ENCODE results near the gene CMTM1.
"Not testable (repeated sequence)": the region's sequence is repeated elsewhere in the genome, so short reads cannot be mapped to it uniquely, and the experiment has no call there.

CMTM1 gene

DNA sequence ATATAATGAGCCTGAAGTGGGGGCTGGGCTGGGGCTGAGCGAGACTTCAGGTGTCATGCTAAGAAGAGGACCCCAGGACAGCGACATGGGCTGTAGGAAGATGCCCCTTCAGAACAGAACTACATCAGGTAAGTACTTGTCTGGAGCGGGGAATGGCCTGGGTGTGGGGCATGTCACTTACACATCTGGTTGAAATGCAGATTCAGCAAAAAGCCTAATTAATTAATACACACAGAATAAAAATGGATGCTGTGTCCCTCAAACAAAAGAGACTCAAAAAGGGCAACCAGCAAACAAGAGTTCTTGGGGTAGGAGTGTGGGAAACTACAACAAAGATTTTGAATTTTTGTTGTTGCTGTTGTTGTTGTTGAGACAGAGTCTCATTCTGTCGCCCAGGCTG is 24.8 kb downstream of the CMTM1 start:
- Mint-ChIP-seq H3K4me1 (peaks cover 30% of the 10 kb centered on the region), H3K27ac (no peak overlapping the region), H3K27me3 (no peaks in the 10 kb centered on the region), H3K4me3 (peak overlapping the region; percentile 78), H3K9me3 (no peaks in the 10 kb centered on the region), H3K36me3 (no peaks in the 10 kb centered on the region)

DNA sequence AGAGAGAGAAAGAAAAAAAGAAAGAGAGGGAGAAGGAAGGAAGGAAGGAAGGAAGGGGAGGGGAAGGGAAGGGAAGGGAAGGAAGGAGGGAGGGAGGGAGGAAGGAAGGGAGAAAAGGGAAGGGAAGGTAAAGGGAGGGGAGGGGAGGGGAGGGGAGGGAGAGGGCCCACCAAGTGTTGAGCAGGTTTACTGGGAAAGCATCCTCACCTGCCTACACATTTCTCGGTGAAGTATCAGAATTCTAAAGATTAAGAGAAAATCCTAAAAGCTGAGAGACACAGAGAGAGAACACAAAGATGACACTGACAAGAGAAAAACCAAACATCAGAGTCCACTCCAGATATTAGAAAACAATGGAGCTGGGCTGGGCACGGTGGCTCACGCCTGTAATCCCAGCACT is 26.0 kb downstream of the CMTM1 start:
- no peaks in the 10 kb centered on the region for H3K27me3 Mint-ChIP-seq
- H3K36me3 Mint-ChIP-seq, result no peaks in the 10 kb centered on the region
- H3K27ac Mint-ChIP-seq, result no peak overlapping the region
- no peak overlapping the region for H3K4me3 Mint-ChIP-seq
- no peaks in the 10 kb centered on the region for H3K9me3 Mint-ChIP-seq
- H3K4me1 Mint-ChIP-seq, result peaks cover 39% of the 10 kb centered on the region

DNA sequence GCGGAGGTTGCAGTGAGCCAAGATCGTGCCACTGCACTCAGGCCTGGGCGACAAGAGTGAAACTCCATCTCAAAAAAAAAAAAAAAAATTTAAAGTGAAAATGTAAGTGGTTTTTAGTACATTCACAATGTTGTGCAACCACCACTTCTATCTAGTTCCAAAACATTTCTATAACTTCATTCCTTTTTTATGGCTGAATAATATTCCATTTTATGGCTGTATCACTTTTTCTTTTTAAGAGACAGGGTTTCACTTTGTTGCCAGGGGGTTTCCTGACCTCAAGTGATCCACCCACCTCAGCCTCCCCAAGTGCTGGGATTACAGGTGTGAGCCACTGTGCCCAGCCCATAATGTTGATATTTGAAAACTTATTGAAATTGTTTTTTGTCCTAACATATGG is 26.6 kb downstream of the CMTM1 start:
- no peak overlapping the region for H3K27ac Mint-ChIP-seq
- peaks cover 38% of the 10 kb centered on the region for H3K4me1 Mint-ChIP-seq
- H3K27me3 Mint-ChIP-seq, result no peaks in the 10 kb centered on the region
- H3K36me3 Mint-ChIP-seq, result no peaks in the 10 kb centered on the region
- no peak overlapping the region for H3K4me3 Mint-ChIP-seq
- no peaks in the 10 kb centered on the region for H3K9me3 Mint-ChIP-seq

DNA sequence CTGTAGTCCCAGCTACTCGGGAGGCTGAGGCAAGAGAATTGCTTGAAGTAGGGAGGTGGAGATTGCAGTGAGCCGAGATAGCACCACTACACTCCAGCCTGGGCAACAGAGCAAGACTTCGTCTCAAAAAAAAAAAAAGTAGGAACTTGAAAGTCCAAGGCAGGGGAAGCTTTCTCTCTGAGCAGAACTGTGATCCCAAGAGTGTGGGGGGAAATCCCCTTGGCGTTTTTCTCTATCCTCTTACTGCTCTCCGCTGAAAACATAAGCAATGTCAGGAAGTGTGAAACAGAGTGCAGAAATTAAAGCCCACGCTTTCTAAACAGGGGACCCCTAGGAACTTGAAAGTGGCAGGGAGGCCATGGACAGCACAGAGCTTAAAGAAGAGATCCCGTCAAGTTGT is 28.5 kb downstream of the CMTM1 start:
- no peaks in the 10 kb centered on the region for H3K9me3 Mint-ChIP-seq
- no peaks in the 10 kb centered on the region for H3K36me3 Mint-ChIP-seq
- no peak overlapping the region for H3K4me3 Mint-ChIP-seq
- peaks cover 34% of the 10 kb centered on the region for H3K4me1 Mint-ChIP-seq
- H3K27ac Mint-ChIP-seq, result no peak overlapping the region
- H3K27me3 Mint-ChIP-seq, result no peaks in the 10 kb centered on the region

DNA sequence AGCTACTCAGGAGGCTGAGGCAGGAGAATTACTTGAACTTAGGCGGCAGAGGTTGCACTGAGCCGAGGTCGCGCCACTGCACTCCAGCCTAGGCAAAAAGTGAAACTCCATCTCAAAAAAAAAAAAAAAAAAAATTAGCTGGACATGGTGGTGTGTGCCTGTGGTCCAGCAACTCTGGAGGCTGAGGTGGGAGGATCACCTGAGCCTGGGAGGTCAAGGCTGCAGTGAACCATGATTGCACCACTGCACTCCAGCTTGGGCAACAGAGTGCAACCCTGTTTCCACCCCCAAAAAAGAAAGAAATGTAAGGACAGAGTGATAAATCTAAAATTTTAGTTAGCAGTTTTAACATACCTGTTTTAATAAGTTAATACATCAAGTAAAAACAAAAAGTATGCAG is 30.3 kb downstream of the CMTM1 start:
- H3K36me3 Mint-ChIP-seq, H3K27me3 Mint-ChIP-seq, H3K9me3 Mint-ChIP-seq, H3K4me3 Mint-ChIP-seq, H3K27ac Mint-ChIP-seq: not testable (repeated sequence)
- peaks cover 35% of the 10 kb centered on the region for H3K4me1 Mint-ChIP-seq

DNA sequence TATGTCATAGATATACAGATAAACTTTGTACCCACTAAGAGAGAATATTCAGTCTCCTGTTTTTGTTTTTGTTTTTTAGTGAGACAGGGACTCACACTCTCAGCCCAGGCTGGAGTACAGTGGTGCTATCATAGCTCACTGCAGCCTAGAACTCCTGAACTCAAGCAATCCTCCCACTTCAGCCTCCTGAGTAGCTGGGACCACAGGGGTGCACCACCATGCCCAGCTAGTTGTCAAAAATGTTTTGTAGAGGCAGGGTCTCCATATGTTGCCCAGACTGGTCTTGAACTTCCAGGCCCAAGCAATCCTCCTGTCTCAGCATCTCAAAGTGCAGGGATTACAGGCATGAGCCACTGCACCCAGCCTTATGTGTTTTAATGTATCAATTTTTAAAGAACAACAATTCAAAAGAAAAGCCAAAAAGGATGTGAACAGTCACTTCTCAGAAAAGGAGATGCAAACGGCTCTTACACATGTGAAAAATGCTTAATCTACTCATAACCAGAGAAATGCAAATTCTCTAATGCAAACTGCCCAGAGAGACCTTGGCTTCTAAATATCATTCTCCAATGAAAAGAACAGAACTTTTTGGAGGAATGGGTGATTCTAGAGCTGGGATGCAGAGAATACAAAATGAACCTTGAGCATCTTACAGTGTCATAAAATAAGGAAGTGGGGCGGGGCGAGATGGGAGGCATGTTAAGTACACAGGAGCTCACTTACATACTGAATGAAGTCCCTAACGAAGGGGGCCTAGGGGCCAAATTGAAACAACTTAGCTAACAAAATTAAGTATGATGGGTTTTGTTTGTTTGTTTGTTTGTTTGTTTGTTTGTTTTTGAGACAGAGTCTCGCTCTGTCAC is 31.0 kb downstream of the CMTM1 start:
- no peaks in the 10 kb centered on the region for H3K27me3 Mint-ChIP-seq
- no peak overlapping the region for H3K4me3 Mint-ChIP-seq
- H3K27ac Mint-ChIP-seq, result peak overlapping the region; percentile 36
- H3K36me3 Mint-ChIP-seq, result no peaks in the 10 kb centered on the region
- no peaks in the 10 kb centered on the region for H3K9me3 Mint-ChIP-seq
- peaks cover 35% of the 10 kb centered on the region for H3K4me1 Mint-ChIP-seq

DNA sequence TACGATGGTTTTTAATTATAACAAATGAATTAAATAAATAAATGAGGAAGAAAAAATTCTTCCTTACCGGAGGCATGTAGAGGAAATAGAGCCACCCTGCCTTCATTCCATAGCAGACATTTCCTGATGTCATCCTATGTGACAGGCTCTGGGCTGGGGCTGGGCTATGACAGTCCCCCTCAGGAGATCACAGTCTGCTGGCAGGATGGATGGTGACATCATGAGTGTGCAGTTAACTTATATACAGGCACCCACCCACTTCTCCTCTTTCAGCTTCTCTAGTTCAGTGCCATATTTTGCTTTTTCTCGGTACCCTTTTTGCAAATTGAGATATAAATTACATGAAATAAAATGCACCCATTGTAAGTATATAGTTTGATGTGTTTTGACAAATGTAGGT is 31.9 kb downstream of the CMTM1 start:
- Mint-ChIP-seq H3K27ac (peak overlapping the region; percentile 30), H3K4me3 (no peak overlapping the region), H3K9me3 (no peaks in the 10 kb centered on the region), H3K36me3 (no peaks in the 10 kb centered on the region), H3K4me1 (peaks cover 40% of the 10 kb centered on the region), H3K27me3 (no peaks in the 10 kb centered on the region)

DNA sequence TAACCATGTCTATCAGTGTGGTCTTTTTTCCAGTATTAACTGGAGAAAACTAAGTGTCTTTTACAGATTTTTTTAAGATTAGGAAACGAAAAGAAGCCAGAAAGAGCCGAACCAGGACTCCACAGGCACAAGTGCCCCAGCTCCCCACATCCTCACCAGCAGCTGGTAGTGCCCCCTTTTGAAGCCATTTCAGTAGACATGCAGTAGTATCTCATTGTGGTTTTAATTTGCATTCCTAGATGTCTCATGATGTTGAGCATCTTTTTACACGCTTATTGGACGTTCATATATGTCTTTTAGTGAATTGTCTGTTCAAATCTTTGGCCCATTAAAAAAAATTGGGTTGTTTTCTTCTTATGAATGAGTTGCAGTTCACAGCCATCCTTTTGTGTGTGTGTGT is 33.5 kb downstream of the CMTM1 start:
- Mint-ChIP-seq H3K36me3 (no peaks in the 10 kb centered on the region), H3K27me3 (no peaks in the 10 kb centered on the region), H3K9me3 (no peaks in the 10 kb centered on the region), H3K27ac (peak overlapping the region; percentile 16), H3K4me1 (peaks cover 47% of the 10 kb centered on the region), H3K4me3 (no peak overlapping the region)

DNA sequence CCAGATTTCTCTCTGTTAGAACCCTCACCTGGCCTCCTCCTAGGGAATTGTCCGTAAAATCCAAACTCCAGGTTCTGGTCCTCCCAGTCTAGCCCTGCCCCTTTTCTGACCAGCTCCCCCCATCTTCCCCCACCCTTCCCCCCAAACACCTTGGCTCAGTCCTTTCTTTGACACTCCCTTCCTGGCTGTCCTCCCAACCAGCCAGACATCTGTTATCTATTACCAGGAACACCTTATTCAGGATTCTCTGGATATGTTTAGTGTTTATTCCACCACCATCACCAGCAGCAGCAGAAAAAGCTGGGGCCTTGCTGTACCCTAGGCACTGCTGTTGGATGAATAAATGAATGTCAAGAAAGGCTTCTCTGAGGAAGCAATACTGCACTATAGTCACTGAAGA is 34.2 kb downstream of the CMTM1 start:
- Mint-ChIP-seq H3K27ac (no peak overlapping the region), H3K4me3 (no peak overlapping the region), H3K4me1 (peaks cover 47% of the 10 kb centered on the region)

DNA sequence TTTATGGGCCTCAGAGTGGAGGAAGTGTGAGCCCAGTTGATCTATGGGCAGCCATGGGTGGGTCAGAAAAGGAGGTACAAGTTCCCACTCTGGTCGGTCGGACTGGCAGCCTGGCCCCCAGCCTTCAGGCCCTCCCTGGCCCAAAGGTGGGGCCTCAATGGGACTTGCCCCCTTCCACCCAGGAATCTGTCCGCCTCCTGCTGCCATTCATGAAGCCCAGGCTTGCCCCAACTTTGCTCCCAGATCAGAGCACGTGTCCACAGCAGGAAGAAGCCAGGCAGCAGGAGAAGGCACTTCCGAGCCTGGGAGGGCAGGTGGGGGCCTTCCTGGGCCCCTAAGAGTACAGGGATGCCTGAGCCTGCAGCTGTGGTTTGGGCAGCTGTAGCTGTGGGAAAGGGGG is 35.2 kb downstream of the CMTM1 start:
- Mint-ChIP-seq H3K9me3 (no peaks in the 10 kb centered on the region), H3K4me1 (peaks cover 53% of the 10 kb centered on the region), H3K27ac (no peak overlapping the region), H3K36me3 (no peaks in the 10 kb centered on the region), H3K27me3 (no peaks in the 10 kb centered on the region), H3K4me3 (no peak overlapping the region)

More for the DNA sequence above, 34.2 kb downstream of the CMTM1 start:
- Mint-ChIP-seq H3K27me3 (no peaks in the 10 kb centered on the region), H3K9me3 (no peaks in the 10 kb centered on the region), H3K36me3 (no peaks in the 10 kb centered on the region)

DNA sequence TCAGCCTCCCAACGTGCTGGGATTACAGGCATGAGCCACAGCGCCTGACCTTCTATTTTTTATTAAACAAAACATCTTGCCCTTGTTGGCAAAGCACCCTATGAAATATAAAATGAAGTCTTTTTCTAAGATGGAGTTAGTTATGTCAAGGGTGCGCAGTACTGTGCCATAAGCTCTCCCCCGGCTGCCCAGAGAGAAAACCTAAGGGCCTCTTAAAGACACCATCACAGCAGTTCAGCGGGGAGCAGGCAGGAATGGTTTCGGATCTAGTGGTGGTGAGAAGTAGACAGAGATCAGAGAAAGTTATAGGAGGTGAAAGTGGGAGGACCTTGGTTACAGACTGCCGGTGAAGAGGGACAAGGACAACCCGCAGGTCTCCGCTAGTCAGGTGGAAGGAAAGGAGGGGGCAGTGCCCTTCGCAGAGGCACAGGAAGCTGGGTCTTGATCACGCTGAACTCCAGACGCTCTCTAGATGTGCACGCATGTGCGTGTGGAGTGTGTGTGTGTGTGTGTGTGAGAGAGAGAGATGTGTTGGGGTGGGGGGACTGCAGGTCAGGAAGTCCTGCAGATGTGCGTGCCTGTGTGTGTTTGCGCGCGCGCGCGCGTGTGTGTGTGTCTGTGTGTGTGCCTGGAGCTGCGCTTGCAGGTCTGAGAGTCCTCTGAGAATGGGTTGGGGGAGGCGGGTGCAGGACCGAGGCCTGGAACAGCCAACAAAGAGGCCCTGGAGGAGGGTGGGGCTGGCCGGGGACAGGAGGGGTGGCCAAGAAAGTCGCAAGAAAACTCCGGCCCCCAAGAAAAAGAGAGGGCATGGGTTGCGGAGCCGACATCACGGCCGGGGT is 37.5 kb downstream of the CMTM1 start:
- Mint-ChIP-seq H3K4me1 (peaks cover 51% of the 10 kb centered on the region), H3K36me3 (no peaks in the 10 kb centered on the region), H3K9me3 (no peaks in the 10 kb centered on the region), H3K27me3 (no peaks in the 10 kb centered on the region), H3K27ac (peak overlapping the region; percentile 80), H3K4me3 (peak overlapping the region; percentile 88)

DNA sequence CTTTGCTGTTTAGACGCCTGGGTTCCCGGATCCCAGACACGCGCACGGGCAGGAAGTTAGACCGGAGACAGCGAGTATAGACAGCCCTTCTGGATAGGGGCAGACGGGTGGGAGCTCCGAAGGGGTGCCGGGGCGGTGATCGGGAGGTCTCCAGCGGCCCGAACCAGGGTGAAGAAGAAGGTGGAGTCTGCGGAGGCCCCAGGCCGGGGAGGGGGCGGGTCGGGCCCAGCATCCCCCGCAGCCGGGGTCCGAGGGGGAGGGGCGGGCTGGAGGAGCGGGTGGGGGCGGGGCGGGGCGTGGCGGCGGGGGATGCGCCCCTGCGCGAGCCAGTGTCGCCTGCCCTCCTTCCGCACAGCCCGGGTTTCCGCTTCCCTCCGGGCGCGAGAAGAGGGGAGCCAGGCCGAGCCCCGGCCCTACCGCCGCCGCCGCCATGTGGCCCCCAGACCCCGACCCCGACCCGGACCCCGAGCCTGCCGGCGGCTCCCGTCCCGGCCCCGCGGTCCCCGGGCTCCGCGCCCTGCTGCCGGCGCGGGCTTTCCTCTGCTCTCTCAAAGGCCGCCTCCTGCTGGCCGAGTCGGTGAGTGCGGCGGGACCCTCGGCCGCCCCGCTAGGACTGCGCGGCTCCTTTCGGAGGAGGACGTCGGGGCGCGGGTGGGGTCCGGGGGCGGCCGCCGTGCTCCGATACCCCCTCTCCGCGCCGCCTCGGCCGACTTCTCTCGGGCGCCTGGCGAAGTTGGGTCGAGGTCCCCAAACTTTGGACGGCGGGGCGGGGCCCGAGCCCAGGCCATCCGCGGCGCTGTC is 38.3 kb downstream of the CMTM1 start, which contains the start of gene CMTM3:
TSS of gene CMTM3 (plus strand) at position 329 of the 801 bp plus-strand sequence. CDS start at position 431, 102 bp downstream.
- peak within 1 kb of the TSS; percentile 80 for H3K27ac Mint-ChIP-seq
- peak within 1 kb of the TSS; percentile 88 for H3K4me3 Mint-ChIP-seq
- no peaks in the 10 kb centered on the region for H3K36me3 Mint-ChIP-seq
- no peaks in the 10 kb centered on the region for H3K27me3 Mint-ChIP-seq
- H3K9me3 Mint-ChIP-seq, result no peaks in the 10 kb centered on the region
- H3K4me1 Mint-ChIP-seq, result peaks cover 48% of the 10 kb centered on the region

DNA sequence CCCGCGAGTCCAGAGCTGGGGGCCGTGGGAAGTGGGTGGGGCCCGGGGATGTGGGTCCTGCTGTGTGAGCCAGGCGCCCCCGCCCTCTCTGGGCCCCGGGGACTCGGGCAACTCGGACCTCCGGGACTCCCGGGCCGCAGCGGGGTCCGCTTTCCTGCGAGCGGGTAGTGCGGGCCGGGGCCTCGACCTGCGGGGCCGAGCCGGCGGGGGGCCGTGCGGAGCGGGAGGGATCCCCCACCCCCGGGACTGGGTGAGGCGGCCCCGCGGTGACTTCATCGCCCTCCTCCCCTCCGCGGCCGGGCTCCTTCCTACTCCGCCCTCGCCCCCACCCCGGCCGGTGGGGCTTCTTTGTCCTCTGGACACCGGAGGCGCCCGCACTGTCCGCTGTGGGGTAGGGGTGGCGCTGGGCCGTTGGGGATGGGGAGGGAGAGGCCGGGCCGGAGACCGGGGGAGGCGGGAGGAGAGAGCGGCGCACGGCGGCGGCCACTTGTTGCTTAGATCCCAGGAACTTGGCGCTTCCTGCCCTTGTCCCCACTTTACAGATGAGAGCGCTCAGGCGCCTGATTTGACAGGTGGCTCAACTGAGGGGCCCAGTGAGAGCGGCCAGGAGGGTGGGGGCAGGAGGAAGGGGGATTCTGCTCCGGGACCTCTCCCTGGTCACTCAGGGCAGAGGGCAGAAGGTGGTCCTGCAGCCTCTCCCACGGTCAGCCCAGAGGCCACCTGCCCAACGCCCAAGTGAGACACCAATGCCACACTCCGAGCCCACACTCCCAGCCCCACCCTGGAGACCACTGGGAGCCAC is 39.1 kb downstream of the CMTM1 start:
- Mint-ChIP-seq H3K4me3 (peak overlapping the region; percentile 84), H3K27ac (peak overlapping the region; percentile 55), H3K9me3 (no peaks in the 10 kb centered on the region), H3K4me1 (peaks cover 43% of the 10 kb centered on the region), H3K36me3 (no peaks in the 10 kb centered on the region), H3K27me3 (no peaks in the 10 kb centered on the region)

DNA sequence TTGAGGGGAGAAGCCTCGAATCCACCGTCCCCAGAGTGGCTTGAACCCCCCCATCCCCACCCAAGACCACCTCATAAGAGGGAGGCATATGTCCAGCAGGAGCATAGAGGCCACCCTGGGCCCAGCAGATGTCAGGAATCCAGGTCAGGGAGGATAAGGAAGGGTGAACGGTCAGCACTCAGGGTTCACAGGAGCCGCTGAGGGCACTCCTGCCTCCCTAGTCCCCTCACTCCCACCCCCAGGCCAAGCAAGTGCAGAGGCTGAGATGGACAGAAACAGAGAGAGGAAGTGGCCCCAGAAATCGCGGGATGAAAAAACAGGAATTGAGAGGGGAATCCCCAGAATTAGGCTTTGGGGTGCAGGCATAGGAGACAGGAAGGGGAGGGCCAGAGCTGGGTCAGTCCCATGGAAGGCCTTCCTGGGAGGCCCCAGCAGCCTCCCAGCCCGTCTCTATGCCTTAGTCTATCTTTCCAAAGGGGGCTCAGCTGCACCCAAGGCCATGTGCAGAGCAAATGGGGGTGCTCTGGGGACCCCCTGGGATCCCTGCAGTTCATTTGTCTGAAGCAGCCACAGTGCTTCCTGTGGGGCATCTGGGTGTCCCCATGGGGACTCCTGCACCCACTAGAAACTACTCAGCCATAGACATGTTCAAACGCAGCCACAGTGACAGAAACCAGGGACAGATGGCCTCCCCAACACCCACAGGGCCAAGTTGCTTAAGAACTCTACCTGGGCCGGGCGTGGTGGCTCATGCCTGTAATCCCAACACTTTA is 39.9 kb downstream of the CMTM1 start:
- H3K4me3 Mint-ChIP-seq, result peak overlapping the region; percentile 84
- H3K27me3 Mint-ChIP-seq, result no peaks in the 10 kb centered on the region
- H3K27ac Mint-ChIP-seq, result peak overlapping the region; percentile 93
- peaks cover 36% of the 10 kb centered on the region for H3K4me1 Mint-ChIP-seq
- H3K36me3 Mint-ChIP-seq, result no peaks in the 10 kb centered on the region
- no peaks in the 10 kb centered on the region for H3K9me3 Mint-ChIP-seq
